Measurements from ENCODE around the gene HNF4A. TPM values are rescaled to one million over a fixed set of nuclear protein-coding genes. Genes with fewer than 3 reads are reported as not detected.

HNF4A gene
- total and polyA plus RNA-seq, 2 of the 13 experiments (the other 11 are each of a cell fraction or from before 2014, with no cell fraction given): 80.9 to 169 TPM

DNA sequence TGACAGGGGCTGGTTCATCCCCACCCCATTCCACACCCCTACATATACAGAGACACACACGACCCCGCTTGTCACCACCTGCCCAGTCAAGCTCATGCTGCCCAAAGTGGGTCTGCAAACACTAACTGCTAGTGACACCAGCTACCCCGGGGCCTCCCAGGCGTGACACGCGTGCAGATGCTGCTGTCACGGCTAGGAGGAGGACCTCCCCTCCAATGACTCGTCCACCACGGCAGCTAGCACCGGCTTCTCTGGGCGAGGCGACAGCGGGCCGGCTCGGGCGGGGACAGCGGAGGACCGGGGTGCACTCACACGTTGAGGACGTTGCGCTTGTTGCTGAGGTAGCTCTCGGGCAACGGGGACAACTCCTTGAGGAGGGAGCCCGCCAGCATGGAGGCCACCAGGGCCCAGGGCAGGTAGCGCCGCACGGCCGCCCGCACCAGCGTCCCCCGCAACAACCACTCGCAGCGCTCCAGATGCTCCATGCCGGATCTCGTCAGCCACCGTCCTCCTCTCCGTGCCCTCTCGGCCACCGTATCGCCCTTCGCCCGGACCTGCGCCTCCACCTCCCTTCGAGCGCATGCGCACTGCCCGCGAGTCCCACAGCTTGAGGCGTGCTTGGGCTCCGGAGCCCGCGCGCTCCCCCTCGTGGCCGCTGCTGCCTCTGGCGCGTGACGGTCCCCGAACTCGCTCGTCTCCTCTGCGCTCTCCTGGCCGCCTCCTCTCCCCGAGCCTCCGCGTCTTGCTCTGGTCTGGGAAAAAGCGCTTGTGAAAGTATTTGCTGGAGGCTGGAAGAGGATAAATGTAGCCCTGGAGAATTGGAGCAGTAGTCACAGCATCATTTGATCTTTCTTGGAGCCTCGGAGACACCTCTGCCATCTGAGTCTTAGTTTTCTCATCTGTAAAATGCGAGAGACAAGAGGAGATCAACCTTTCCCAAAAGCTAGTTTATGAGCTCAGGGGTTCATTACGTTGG, 44.5 kb upstream of the HNF4A start, which contains the start of gene FITM2 (continued):
- TF ChIP-seq, protein P1, sequence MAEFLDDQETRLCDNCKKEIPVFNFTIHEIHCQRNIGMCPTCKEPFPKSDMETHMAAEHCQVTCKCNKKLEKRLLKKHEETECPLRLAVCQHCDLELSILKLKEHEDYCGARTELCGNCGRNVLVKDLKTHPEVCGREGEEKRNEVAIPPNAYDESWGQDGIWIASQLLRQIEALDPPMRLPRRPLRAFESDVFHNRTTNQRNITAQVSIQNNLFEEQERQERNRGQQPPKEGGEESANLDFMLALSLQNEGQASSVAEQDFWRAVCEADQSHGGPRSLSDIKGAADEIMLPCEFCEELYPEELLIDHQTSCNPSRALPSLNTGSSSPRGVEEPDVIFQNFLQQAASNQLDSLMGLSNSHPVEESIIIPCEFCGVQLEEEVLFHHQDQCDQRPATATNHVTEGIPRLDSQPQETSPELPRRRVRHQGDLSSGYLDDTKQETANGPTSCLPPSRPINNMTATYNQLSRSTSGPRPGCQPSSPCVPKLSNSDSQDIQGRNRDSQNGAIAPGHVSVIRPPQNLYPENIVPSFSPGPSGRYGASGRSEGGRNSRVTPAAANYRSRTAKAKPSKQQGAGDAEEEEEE (CRISPR knock-in tag; IDR thresholded peaks at IDR 0.05; ENCODE audit: borderline replicate concordance): peak; percentile 99
- peak; percentile 99 for TF ChIP-seq ZZZ3 (CRISPR knock-in tag; IDR thresholded peaks at IDR 0.05; ENCODE audit: borderline replicate concordance)
- no peak; the same call in none of the 2 replicates for TF ChIP-seq NRL (CRISPR knock-in tag; IDR thresholded peaks at IDR 0.05; ENCODE audit: borderline replicate concordance)
- TF ChIP-seq ZNF484 (CRISPR knock-in tag; IDR thresholded peaks at IDR 0.05; ENCODE audit: borderline replicate concordance, low read depth): no peak
- TF ChIP-seq, protein P2, sequence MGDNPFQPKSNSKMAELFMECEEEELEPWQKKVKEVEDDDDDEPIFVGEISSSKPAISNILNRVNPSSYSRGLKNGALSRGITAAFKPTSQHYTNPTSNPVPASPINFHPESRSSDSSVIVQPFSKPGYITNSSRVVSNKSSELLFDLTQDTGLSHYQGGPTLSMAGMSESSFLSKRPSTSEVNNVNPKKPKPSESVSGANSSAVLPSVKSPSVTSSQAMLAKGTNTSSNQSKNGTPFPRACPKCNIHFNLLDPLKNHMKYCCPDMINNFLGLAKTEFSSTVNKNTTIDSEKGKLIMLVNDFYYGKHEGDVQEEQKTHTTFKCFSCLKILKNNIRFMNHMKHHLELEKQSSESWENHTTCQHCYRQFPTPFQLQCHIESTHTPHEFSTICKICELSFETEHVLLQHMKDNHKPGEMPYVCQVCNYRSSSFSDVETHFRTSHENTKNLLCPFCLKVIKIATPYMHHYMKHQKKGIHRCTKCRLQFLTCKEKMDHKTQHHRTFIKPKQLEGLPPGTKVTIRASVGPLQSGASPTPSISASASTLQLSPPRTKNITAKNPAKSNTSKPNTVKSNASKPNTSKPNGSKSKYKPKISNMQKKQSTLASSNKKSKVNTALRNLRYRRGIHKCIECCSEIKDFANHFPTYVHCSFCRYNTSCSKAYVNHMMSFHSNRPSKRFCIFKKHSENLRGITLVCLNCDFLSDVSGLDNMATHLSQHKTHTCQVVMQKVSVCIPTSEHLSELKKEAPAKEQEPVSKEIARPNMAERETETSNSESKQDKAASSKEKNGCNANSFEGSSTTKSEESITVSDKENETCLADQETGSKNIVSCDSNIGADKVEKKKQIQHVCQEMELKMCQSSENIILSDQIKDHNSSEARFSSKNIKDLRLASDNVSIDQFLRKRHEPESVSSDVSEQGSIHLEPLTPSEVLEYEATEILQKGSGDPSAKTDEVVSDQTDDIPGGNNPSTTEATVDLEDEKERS (CRISPR knock-in tag; IDR thresholded peaks at IDR 0.05): peak; percentile 96
- TF ChIP-seq, protein P3, sequence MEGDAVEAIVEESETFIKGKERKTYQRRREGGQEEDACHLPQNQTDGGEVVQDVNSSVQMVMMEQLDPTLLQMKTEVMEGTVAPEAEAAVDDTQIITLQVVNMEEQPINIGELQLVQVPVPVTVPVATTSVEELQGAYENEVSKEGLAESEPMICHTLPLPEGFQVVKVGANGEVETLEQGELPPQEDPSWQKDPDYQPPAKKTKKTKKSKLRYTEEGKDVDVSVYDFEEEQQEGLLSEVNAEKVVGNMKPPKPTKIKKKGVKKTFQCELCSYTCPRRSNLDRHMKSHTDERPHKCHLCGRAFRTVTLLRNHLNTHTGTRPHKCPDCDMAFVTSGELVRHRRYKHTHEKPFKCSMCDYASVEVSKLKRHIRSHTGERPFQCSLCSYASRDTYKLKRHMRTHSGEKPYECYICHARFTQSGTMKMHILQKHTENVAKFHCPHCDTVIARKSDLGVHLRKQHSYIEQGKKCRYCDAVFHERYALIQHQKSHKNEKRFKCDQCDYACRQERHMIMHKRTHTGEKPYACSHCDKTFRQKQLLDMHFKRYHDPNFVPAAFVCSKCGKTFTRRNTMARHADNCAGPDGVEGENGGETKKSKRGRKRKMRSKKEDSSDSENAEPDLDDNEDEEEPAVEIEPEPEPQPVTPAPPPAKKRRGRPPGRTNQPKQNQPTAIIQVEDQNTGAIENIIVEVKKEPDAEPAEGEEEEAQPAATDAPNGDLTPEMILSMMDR (CRISPR knock-in tag; IDR thresholded peaks at IDR 0.05): peak; percentile 100
- peak; percentile 94 for TF ChIP-seq MIER2 (CRISPR knock-in tag; IDR thresholded peaks at IDR 0.05)
- no peak for TF ChIP-seq ZNF382 (CRISPR knock-in tag; IDR thresholded peaks at IDR 0.05; ENCODE audit: borderline replicate concordance)
- TF ChIP-seq HDAC2 (CRISPR knock-in tag; IDR thresholded peaks at IDR 0.05): peak; percentile 91
- TF ChIP-seq DPF2 (CRISPR knock-in tag; IDR thresholded peaks at IDR 0.05; ENCODE audit: borderline replicate concordance, low read depth): peak; percentile 61; the same call in 1 of the 2 replicates
- no peak for TF ChIP-seq ZBTB42 (CRISPR knock-in tag; IDR thresholded peaks at IDR 0.05)
- TF ChIP-seq CCDC6 (CRISPR knock-in tag; IDR thresholded peaks at IDR 0.05): no peak
- TF ChIP-seq, protein P4, sequence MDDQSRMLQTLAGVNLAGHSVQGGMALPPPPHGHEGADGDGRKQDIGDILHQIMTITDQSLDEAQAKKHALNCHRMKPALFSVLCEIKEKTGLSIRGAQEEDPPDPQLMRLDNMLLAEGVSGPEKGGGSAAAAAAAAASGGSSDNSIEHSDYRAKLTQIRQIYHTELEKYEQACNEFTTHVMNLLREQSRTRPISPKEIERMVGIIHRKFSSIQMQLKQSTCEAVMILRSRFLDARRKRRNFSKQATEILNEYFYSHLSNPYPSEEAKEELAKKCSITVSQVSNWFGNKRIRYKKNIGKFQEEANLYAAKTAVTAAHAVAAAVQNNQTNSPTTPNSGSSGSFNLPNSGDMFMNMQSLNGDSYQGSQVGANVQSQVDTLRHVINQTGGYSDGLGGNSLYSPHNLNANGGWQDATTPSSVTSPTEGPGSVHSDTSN (CRISPR knock-in tag; IDR thresholded peaks at IDR 0.05; ENCODE audit: borderline replicate concordance): no peak
- TF ChIP-seq BRCA1 (CRISPR knock-in tag; IDR thresholded peaks at IDR 0.05): peak; percentile 89; the same call in 1 of the 2 replicates
- TF ChIP-seq, protein P5, sequence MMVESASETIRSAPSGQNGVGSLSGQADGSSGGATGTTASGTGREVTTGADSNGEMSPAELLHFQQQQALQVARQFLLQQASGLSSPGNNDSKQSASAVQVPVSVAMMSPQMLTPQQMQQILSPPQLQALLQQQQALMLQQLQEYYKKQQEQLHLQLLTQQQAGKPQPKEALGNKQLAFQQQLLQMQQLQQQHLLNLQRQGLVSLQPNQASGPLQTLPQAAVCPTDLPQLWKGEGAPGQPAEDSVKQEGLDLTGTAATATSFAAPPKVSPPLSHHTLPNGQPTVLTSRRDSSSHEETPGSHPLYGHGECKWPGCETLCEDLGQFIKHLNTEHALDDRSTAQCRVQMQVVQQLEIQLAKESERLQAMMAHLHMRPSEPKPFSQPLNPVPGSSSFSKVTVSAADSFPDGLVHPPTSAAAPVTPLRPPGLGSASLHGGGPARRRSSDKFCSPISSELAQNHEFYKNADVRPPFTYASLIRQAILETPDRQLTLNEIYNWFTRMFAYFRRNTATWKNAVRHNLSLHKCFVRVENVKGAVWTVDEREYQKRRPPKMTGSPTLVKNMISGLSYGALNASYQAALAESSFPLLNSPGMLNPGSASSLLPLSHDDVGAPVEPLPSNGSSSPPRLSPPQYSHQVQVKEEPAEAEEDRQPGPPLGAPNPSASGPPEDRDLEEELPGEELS (CRISPR knock-in tag; IDR thresholded peaks at IDR 0.05): peak; percentile 84
- TF ChIP-seq SNRNP70 (IDR thresholded peaks at IDR 0.05; ENCODE audit: low read depth, low read length): no peak
